ENCODE results near the gene CDC73.

CDC73 gene

DNA sequence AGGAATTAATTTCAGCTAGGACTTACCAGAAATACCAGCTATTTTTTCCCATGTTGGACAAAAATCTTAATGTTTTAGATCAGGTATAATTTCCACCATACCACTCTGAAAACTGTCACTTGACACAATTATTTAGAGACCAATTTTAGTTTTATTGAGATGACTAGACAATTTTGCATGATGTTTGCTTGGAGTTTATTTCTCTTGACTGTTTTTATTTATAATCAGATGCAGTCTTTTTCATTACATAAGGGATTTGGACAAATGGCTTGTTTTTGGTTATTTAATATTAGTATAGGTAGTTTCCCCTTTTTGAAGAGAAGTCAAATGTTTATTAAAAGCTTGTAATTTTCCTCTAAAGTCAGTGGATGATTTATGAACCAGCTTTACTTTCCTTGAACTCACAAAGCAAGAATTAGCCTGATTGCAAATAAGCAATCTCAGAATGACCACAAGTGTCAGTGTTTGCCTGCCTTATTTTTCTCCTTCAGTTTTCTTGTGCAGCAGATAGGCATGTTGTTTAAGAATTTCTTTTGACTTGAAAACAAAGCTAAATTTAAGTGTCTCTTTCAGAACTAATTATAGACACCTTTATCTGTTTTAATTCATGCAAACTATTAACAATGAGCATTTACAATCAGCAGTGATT lies 68.4 kb downstream of the CDC73 start:
- no peaks in the 10 kb centered on the region for H3K27me3 ChIP-seq (ENCODE audit: insufficient read depth, low read depth, severe bottlenecking)
- DNase-seq = no peak

DNA sequence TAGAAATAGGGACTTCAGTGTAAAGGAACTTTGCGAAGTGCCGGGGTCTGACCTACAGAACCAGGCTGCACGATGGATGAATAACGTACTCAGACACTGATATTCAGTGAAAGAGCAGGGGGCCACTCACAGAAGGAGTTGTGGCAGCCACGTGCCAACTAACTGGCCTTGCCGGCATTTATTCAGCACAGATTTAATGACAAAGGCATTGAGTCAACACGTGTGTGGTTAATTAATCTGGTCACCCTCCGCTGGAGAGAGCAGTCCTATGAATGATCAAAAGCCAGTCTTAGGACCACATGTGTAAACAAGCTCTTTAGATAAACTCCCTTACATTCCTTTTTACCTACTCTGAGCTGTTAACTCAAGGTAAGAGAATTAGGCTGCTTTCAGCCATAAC lies 70.8 kb downstream of the CDC73 start:
- H3K4me3 ChIP-seq (ENCODE audit: low read depth, low read length) = no peak overlapping the region
- DNase-seq = no peak
- no peak overlapping the region for H3K27ac ChIP-seq
- TF ChIP-seq, protein P1, sequence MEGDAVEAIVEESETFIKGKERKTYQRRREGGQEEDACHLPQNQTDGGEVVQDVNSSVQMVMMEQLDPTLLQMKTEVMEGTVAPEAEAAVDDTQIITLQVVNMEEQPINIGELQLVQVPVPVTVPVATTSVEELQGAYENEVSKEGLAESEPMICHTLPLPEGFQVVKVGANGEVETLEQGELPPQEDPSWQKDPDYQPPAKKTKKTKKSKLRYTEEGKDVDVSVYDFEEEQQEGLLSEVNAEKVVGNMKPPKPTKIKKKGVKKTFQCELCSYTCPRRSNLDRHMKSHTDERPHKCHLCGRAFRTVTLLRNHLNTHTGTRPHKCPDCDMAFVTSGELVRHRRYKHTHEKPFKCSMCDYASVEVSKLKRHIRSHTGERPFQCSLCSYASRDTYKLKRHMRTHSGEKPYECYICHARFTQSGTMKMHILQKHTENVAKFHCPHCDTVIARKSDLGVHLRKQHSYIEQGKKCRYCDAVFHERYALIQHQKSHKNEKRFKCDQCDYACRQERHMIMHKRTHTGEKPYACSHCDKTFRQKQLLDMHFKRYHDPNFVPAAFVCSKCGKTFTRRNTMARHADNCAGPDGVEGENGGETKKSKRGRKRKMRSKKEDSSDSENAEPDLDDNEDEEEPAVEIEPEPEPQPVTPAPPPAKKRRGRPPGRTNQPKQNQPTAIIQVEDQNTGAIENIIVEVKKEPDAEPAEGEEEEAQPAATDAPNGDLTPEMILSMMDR (IDR thresholded peaks at IDR 0.05; ENCODE audit: low read depth, low read length) = no peak
- H3K36me3 ChIP-seq = no peaks in the 10 kb centered on the region; the same call in 1 of the 2 replicates
- no peaks in the 10 kb centered on the region for H3K27me3 ChIP-seq (ENCODE audit: insufficient read depth, low read depth, severe bottlenecking)
- peaks cover 10% of the 10 kb centered on the region for H3K9me3 ChIP-seq (ENCODE audit: severe bottlenecking)

More for the DNA sequence above, 68.4 kb downstream of the CDC73 start:
- no peaks in the 10 kb centered on the region; the same call in 1 of the 2 replicates for H3K36me3 ChIP-seq
- TF ChIP-seq, protein P1 (IDR thresholded peaks at IDR 0.05; ENCODE audit: low read depth, low read length) = peak; percentile 33; the same call in 1 of the 2 replicates
- no peak overlapping the region for H3K4me3 ChIP-seq (ENCODE audit: low read depth, low read length)
- H3K9me3 ChIP-seq (ENCODE audit: severe bottlenecking) = peaks cover 10% of the 10 kb centered on the region
- H3K27ac ChIP-seq = no peak overlapping the region

DNA sequence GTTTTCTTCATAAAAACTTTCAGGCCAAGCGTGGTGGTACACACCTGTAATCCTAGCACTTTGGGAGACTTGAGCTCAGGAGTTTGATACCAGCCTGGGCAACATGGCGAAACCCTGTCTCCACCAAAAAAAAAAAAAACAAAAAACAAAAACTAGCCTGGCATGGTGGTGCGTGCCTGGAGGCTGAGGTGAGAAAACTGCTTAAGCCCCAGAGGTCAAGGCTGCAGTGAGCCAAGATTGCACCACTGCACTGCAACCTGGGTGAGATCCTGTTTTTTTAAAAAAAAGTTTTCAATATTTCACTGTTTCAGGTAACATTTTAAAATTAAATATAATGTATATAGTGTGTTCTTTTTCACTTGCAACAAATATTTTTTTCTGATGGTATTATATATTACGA lies 78.1 kb downstream of the CDC73 start:
- DNase-seq = no peak
- H3K27me3 ChIP-seq (ENCODE audit: insufficient read depth, low read depth, severe bottlenecking) = no peaks in the 10 kb centered on the region
- H3K9me3 ChIP-seq (ENCODE audit: severe bottlenecking) = no peaks in the 10 kb centered on the region
- TF ChIP-seq, protein P1 (IDR thresholded peaks at IDR 0.05; ENCODE audit: low read depth, low read length) = no peak
- no peak overlapping the region for H3K4me3 ChIP-seq (ENCODE audit: low read depth, low read length)
- no peak overlapping the region for H3K27ac ChIP-seq
- H3K36me3 ChIP-seq = no peaks in the 10 kb centered on the region

DNA sequence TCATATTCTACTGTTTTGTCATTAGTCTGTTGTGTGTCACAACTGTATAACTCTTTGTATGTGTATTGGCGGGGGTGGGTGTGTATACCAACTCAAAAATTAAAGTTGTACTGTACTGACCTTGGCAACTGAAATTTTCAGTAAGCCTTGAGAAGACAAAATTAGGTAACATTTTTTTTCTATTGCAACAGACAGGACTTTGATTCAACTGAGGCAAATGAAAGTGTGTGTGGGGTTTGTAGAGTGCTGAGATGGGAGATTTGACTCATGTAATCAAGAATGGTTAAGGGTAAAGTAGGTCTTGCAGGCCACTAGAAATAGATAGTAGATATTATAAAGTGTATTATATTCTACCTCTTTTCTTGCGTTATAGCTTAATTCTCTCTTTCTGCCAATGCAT lies 79.2 kb downstream of the CDC73 start:
- Histone ChIP-seq H3K36me3 (no peaks in the 10 kb centered on the region), H3K9me3 (ENCODE audit: severe bottlenecking) (no peaks in the 10 kb centered on the region), H3K27ac (no peak overlapping the region), H3K27me3 (ENCODE audit: insufficient read depth, low read depth, severe bottlenecking) (no peaks in the 10 kb centered on the region), H3K4me3 (ENCODE audit: low read depth, low read length) (no peak overlapping the region)
- TF ChIP-seq, protein P1 (IDR thresholded peaks at IDR 0.05; ENCODE audit: low read depth, low read length) = no peak
- no peak for DNase-seq

DNA sequence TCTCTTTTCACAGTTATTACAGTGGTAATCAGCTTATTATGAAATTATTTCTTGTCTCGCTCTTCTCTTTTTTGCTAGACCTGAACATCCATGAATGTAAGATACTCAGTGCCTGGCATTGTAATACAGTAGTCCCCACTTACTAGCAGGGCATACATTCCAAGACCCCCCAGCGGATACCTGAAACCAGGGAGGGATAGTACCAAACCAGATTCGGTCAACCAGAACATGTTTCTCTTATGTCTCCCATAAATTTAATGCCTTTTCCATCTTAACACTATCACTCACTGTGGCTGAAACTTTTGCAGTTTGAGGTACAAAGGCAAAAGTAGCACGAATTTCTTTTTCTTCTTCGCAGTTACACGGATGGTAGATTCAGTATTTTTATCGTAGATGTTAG lies 89.2 kb downstream of the CDC73 start:
- TF ChIP-seq, protein P1 (IDR thresholded peaks at IDR 0.05; ENCODE audit: low read depth, low read length) = no peak
- H3K27ac ChIP-seq = no peak overlapping the region
- no peaks in the 10 kb centered on the region; the same call in 1 of the 2 replicates for H3K36me3 ChIP-seq
- DNase-seq = no peak
- H3K9me3 ChIP-seq (ENCODE audit: severe bottlenecking) = no peaks in the 10 kb centered on the region
- no peak overlapping the region for H3K4me3 ChIP-seq (ENCODE audit: low read depth, low read length)
- no peaks in the 10 kb centered on the region for H3K27me3 ChIP-seq (ENCODE audit: insufficient read depth, low read depth, severe bottlenecking)

DNA sequence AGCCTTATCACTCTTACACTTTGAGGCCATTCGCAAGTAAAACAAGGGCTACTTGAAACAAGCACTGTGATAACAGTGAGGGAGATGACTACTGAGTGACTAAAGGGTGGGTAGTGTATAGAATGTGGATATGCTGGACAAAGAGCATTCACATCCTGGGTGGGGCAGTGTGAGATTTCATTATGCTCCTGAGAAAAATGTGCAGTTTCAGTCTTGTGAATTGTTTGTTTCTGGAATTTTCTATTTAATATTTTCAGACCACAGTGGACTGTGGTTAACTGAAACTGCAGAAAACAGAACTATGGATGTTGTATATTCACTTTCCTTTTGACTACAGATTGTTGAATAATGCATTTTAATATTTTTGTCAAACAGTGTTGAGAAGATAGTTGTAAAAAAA lies 89.7 kb downstream of the CDC73 start:
- no peaks in the 10 kb centered on the region; the same call in 1 of the 2 replicates for H3K36me3 ChIP-seq
- no peak overlapping the region for H3K27ac ChIP-seq
- no peaks in the 10 kb centered on the region for H3K27me3 ChIP-seq (ENCODE audit: insufficient read depth, low read depth, severe bottlenecking)
- H3K9me3 ChIP-seq (ENCODE audit: severe bottlenecking) = no peaks in the 10 kb centered on the region
- TF ChIP-seq, protein P1 (IDR thresholded peaks at IDR 0.05; ENCODE audit: low read depth, low read length) = no peak
- H3K4me3 ChIP-seq (ENCODE audit: low read depth, low read length) = no peak overlapping the region
- no peak for DNase-seq

Measured in WERI-Rb-1 (cell line).